ENCODE results near the gene COMMD6.

GRCh38 chr13:75569576-75569975 is 31.9 kb upstream of the COMMD6 start:
- TF ChIP-seq, protein P1, sequence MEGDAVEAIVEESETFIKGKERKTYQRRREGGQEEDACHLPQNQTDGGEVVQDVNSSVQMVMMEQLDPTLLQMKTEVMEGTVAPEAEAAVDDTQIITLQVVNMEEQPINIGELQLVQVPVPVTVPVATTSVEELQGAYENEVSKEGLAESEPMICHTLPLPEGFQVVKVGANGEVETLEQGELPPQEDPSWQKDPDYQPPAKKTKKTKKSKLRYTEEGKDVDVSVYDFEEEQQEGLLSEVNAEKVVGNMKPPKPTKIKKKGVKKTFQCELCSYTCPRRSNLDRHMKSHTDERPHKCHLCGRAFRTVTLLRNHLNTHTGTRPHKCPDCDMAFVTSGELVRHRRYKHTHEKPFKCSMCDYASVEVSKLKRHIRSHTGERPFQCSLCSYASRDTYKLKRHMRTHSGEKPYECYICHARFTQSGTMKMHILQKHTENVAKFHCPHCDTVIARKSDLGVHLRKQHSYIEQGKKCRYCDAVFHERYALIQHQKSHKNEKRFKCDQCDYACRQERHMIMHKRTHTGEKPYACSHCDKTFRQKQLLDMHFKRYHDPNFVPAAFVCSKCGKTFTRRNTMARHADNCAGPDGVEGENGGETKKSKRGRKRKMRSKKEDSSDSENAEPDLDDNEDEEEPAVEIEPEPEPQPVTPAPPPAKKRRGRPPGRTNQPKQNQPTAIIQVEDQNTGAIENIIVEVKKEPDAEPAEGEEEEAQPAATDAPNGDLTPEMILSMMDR (IDR thresholded peaks at IDR 0.05): no peak
- no peak for TF ChIP-seq POLR2A (IDR thresholded peaks at IDR 0.05)

Measured in testis (tissue), 2 donors.